GM19099 (cell line): ENCODE measurements around the gene GLT1D1.

ENCODE experiments used
- POLR2A ChIP-seq: IDR thresholded peaks from 3 replicates; pipeline ENCODE4 v1.6.1; 2011; ENCODE audit warnings: low read depth; ENCODE audit not compliant: insufficient read length; ENCODE audit errors: extremely low read depth

The GLT1D1 gene

GRCh38 chr12:128980623-128981022 is 127.3 kb downstream of the GLT1D1 start:
- TF ChIP-seq POLR2A: no peak

DNA sequence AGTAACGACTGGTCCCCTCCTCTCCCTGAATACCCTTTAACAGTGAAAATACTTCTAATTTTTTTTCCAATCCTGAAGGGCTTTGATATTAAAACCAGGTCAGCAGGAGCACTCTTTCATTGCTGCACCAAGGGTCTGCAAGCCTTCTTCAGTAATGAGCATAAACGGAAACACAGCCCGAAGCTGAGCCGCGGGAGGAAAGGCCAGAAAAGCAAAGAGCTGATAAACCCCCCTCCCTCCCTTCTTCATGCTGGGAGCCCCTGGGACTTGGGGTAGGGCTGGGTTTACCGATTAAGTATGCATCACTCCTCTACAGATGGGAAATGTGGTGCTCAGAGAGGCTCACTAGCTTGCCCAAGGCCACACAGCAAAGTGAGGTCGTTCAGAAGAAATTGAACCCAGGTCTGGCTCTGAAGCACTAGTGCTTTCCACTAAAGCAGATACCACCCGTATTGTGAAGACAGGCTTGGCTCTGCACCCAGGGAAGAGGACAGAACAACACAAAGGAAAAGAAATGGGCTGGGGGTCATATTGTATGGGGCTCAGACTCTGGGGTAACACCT is 128.8 kb downstream of the GLT1D1 start:
- no peak for TF ChIP-seq POLR2A

DNA sequence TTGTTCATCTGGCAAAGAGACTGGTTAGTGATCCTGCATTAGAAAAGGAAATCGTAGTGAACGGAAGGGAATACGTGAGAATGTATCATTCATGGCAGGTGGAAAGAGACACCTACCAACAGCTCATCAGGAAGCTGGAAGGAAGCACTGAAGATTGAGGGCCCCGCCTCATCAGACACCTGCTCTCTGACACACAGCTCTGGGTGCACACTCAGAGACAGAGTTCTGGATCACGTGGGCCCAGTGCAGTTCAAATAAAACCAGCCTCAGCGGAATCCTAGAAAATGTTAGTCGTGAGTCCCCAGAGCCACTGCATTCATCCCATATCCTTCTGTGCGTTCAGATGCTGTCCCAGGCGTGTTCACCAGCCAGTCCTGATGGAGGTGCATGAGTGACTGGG is 129.7 kb downstream of the GLT1D1 start:
- no peak for TF ChIP-seq POLR2A

GRCh38 chr12:128983371-128983770 is 130.1 kb downstream of the GLT1D1 start:
- no peak for TF ChIP-seq POLR2A

GRCh38 chr12:128986957-128987356 is 133.7 kb downstream of the GLT1D1 start:
- no peak for TF ChIP-seq POLR2A

DNA sequence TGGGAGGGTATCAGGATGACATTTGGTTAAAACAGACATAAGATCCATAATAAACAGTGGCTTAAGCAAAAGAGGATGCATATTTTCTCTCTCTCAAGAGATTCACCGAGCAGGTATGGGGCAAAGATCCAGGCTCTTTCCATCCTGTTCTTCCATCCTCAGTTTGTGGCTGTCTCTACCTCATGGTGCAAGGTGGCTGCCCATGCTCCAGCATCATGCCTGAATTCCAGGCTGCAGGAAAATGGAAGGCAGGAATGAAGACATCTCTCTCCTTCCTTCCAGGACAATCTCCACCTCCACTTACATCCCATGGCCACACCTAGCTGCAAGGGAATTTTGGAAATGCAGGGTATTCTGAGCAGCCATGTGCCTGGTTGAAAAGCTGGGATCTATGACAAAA is 136.0 kb downstream of the GLT1D1 start:
- TF ChIP-seq POLR2A: no peak

GRCh38 chr12:128991716-128992115 is 138.4 kb downstream of the GLT1D1 start:
- no peak for TF ChIP-seq POLR2A

DNA sequence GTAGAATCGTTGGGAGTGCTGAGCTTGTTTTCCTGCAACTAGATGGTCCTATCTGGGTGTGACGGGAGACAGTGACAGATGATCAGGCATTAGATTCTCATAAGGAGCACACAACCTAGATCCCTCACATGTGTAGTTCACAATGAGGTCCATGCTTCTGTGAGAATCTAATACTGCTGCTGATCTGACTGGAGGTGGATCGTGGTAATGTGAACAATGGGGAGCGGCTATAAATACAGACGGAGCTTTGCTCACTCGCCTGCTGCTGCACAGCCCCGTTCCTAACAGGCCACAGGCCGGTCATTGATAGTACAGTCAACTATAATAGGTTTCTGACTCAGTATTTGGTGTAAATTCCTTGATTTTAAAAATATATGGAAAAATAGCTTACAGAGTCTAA is 138.8 kb downstream of the GLT1D1 start:
- no peak for TF ChIP-seq POLR2A

DNA sequence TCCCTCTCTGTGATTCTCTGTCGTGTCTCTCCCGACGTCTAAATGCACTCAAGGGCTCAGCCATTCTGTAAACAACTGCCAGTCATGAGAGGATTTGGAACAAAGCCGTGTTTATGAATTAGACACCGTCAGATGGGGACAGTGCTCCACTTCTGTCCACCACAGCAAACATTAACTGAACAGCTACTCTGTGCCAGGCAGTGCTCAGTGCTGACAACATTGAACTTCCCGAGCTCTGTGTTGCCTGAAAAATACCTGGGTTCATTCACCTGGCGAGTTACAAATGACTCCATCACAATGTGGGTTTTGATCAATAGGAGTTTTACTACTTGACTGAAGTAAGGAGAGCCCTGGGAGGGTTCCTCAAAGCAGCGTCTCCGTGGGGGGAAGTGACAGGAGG is 139.3 kb downstream of the GLT1D1 start:
- TF ChIP-seq POLR2A: no peak

DNA sequence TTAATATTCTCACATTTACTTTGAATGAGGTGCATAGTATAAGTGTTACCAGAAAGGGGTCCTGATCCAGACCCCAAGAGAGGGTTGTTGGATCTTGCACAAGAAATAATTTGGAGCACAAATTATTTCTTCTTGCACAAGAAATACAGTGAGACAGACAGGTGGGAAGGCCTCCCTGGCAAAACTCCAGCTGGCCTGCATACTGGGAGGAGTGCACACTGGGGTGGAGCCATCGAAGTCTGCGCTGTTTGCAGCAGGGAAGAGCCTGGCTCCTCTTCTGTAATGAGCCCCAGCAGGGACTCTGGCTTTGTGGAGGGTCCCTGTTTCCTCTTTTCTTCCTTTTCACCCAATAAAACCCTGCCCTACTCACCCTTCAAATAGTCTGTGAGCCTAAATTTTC is 141.6 kb downstream of the GLT1D1 start:
- no peak for TF ChIP-seq POLR2A

DNA sequence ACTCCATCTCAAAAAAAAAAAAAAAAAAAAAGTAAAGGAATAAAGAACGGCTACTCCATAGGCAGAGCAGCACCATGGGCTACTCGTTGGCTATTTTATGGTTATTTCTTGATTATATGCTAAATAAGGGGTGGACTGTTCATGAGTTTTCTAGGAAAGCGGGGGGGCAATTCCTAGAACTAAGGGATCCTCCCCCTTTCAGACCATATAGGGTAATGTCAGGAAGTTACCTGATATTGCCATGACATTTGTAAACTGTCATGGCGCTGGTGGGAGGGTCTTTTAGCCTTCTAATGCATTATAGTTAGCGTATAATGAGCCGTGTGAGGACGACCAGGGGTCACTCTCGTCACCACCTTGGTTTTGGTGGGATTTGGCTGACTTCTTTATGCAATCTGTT is 142.3 kb downstream of the GLT1D1 start:
- no peak for TF ChIP-seq POLR2A

GRCh38 chr12:129001826-129002225 is 148.5 kb downstream of the GLT1D1 start:
- no peak for TF ChIP-seq POLR2A

GRCh38 chr12:129002427-129002826 is 149.1 kb downstream of the GLT1D1 start:
- no peak for TF ChIP-seq POLR2A

GRCh38 chr12:129005416-129005815 is 152.1 kb downstream of the GLT1D1 start:
- TF ChIP-seq POLR2A: no peak

DNA sequence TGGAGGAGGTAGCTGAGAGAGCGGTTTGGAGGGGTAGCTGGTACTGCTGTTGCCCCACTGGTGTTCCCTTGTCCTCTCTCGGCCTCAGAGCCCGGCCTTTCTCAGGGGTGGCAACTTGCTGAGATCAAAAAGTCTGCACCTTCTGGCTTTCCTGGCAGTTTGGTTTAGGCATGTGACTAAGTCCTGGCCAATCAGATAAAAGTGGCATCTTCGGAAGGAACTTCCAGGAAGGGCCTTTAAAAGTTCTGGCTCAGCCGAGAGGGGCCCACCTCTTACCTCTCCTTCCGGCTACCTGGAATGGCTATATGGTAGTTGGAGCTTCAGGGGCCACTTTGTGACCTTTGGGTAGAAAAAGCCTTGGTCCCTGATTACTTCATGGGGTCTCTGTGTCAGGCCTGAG is 152.6 kb downstream of the GLT1D1 start:
- no peak for TF ChIP-seq POLR2A

- no peak for TF ChIP-seq POLR2A
Measured at GRCh38 chr12:129009833-129010622, 156.8 kb downstream of the GLT1D1 start.

- no peak for TF ChIP-seq POLR2A
Measured at GRCh38 chr12:129016159-129016558, 162.9 kb downstream of the GLT1D1 start.

- no peak for TF ChIP-seq POLR2A
Measured at GRCh38 chr12:129025055-129025454, 171.8 kb downstream of the GLT1D1 start.

- no peak for TF ChIP-seq POLR2A
Measured at GRCh38 chr12:129028844-129029243, 175.6 kb downstream of the GLT1D1 start.
